ENCODE measurements around the gene DDX51. TPM values are rescaled to one million over a fixed set of nuclear protein-coding genes. Genes with fewer than 3 reads are reported as not detected.

Gene DDX51
- total RNA-seq, 3 donors from 2014 or later, result 11.2 to 16.7 (median 16.4) TPM

GRCh38 chr12:132182206-132182710 lies 38.1 kb upstream of the DDX51 start:
- no peak overlapping the region for H3K4me3 ChIP-seq
- no peaks in the 10 kb centered on the region for H3K4me1 ChIP-seq
- intact Hi-C loops (cut with DNase I; ENCODE audit: low total_unique reads), result no loop called here
- H3K36me3 ChIP-seq, result no peaks in the 10 kb centered on the region
- peaks cover 18 to 51% of the 10 kb centered on the region in 2 donors for H3K9me3 ChIP-seq
- DNase-seq (ENCODE audit: low spot score in 2 of 2), result no peak
- H3K27me3 ChIP-seq, result peaks cover 0 to 31% of the 10 kb centered on the region in 2 donors
- TF ChIP-seq, protein P1, sequence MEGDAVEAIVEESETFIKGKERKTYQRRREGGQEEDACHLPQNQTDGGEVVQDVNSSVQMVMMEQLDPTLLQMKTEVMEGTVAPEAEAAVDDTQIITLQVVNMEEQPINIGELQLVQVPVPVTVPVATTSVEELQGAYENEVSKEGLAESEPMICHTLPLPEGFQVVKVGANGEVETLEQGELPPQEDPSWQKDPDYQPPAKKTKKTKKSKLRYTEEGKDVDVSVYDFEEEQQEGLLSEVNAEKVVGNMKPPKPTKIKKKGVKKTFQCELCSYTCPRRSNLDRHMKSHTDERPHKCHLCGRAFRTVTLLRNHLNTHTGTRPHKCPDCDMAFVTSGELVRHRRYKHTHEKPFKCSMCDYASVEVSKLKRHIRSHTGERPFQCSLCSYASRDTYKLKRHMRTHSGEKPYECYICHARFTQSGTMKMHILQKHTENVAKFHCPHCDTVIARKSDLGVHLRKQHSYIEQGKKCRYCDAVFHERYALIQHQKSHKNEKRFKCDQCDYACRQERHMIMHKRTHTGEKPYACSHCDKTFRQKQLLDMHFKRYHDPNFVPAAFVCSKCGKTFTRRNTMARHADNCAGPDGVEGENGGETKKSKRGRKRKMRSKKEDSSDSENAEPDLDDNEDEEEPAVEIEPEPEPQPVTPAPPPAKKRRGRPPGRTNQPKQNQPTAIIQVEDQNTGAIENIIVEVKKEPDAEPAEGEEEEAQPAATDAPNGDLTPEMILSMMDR (IDR thresholded peaks at IDR 0.05), result no peak
- no peak for TF ChIP-seq POLR2A (IDR thresholded peaks at IDR 0.05)
- TF ChIP-seq POLR2AphosphoS5 (IDR thresholded peaks at IDR 0.05), result no peak
- no peak overlapping the region for H3K27ac ChIP-seq

DNA sequence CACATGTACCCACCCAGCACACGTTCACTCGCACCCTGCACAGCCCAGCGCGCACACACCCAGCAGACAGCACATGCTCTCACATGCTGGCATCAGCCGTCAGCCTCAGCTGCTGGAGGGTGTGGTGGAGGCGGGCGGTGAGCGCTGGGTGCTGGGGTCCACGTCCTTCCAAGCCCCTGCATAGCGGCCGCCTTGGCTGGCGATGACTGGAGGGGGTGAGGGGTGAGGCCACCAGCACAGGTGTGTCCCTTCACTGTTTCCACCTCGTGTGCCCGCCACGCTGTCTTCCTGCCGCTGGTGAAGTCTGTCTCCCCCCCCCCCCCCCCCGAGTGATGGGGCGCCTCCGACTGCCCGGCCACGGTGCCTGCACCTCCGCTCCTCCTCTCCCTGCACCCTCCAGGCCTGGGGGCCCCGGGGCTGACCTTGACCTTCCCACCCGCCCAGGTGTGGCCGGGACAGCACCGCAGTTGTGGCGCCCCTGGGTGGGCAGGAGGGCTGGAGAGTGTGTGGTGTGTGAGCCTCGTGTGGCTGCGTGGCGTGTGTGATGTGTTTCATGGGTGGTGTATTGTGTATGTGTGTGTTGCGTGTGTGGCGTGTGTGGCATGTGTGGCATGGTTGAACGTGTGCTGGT lies 37.6 kb upstream of the DDX51 start:
- Histone ChIP-seq H3K27me3 (peaks cover 0 to 37% of the 10 kb centered on the region in 2 donors), H3K9me3 (peaks cover 12 to 45% of the 10 kb centered on the region in 2 donors), H3K27ac (no peak overlapping the region), H3K4me3 (no peak overlapping the region), H3K36me3 (no peaks in the 10 kb centered on the region), H3K4me1 (no peaks in the 10 kb centered on the region)
- intact Hi-C loops (cut with DNase I; ENCODE audit: low total_unique reads), result no loop called here
- DNase-seq (ENCODE audit: low spot score in 2 of 2), result no peak
- TF ChIP-seq, protein P1 (IDR thresholded peaks at IDR 0.05), result no peak
- TF ChIP-seq POLR2A (IDR thresholded peaks at IDR 0.05) (no peak), POLR2AphosphoS5 (IDR thresholded peaks at IDR 0.05) (no peak)

GRCh38 chr12:132180648-132181546 lies 36.8 kb upstream of the DDX51 start:
- no peak for DNase-seq (ENCODE audit: low spot score in 2 of 2)
- no peak overlapping the region for H3K4me3 ChIP-seq
- no peak overlapping the region for H3K27ac ChIP-seq
- intact Hi-C loops (cut with DNase I; ENCODE audit: low total_unique reads), result no loop called here
- no peaks in the 10 kb centered on the region for H3K36me3 ChIP-seq
- H3K4me1 ChIP-seq, result no peaks in the 10 kb centered on the region
- no peak for TF ChIP-seq POLR2A (IDR thresholded peaks at IDR 0.05)
- TF ChIP-seq, protein P1 (IDR thresholded peaks at IDR 0.05), result no peak
- TF ChIP-seq POLR2AphosphoS5 (IDR thresholded peaks at IDR 0.05), result no peak
- H3K27me3 ChIP-seq, result peaks cover 2 to 45% of the 10 kb centered on the region in 2 donors
- peaks cover 6 to 37% of the 10 kb centered on the region in 2 donors for H3K9me3 ChIP-seq

DNA sequence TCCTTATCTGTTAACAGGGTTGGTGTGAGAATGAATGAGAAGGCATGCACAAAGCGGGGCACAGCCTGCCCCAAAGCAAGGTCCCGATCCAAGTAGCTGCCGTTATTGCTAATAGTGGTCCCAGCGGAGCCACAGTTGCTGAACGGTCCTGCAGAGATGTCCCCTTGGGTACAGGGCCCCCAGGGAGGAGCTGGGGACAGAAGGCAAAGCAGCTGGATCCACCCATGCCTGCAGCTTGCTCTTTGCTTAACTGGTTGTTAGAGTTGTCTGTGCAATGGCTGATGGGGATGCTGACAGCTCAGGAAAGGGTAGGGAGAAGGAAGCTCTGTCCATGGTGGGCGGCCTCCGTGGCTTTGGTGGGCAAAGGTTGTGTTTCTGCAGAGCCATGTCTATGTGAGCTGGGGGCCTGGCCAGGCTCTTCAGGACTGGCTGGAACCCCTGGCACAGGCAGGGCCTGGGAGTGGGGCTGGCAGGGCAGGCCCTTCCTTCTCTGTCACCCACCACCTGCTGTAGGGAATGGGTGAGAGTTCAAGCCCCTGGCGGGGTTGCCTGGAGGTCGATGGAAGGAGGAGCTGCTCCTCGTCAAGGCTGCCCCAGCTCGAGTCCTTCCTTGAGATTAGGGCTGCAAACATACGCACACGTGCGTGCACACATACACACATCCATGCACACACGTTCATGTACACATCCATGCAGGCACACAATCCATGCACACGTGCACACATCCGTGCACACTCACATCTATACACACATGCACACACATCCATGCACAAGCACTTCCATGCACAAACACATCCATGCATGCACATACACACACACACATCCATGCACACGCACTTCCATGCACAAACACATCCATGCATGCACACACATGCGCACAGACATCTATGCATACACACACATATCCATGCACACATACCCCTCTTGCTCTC lies 35.6 kb upstream of the DDX51 start:
- Histone ChIP-seq H3K9me3 (peaks cover 0 to 25% of the 10 kb centered on the region in 2 donors), H3K36me3 (no peaks in the 10 kb centered on the region), H3K27me3 (peaks cover 5 to 57% of the 10 kb centered on the region in 2 donors), H3K27ac (no peak overlapping the region), H3K4me1 (no peaks in the 10 kb centered on the region), H3K4me3 (no peak overlapping the region)
- DNase-seq (ENCODE audit: low spot score in 2 of 2), result no peak
- intact Hi-C loops (cut with DNase I; ENCODE audit: low total_unique reads), result no loop called here
- TF ChIP-seq POLR2AphosphoS5 (IDR thresholded peaks at IDR 0.05) (no peak), POLR2A (IDR thresholded peaks at IDR 0.05) (no peak)
- TF ChIP-seq, protein P1 (IDR thresholded peaks at IDR 0.05), result no peak
